GF-D8 (cell line): ENCODE data around the gene APH1B.
"Not testable (repeated sequence)": the region's sequence is repeated elsewhere in the genome, so short reads cannot be mapped to it uniquely, and the experiment has no call there.

Experiments used
- DNase-seq: peaks from one replicate; lab custom pipeline; 2025; lab: John Stamatoyannopoulos, UW

The APH1B gene

GRCh38 chr15:63296195-63296594 is 18.8 kb downstream of the APH1B start:
- DNase-seq, result no peak

DNA sequence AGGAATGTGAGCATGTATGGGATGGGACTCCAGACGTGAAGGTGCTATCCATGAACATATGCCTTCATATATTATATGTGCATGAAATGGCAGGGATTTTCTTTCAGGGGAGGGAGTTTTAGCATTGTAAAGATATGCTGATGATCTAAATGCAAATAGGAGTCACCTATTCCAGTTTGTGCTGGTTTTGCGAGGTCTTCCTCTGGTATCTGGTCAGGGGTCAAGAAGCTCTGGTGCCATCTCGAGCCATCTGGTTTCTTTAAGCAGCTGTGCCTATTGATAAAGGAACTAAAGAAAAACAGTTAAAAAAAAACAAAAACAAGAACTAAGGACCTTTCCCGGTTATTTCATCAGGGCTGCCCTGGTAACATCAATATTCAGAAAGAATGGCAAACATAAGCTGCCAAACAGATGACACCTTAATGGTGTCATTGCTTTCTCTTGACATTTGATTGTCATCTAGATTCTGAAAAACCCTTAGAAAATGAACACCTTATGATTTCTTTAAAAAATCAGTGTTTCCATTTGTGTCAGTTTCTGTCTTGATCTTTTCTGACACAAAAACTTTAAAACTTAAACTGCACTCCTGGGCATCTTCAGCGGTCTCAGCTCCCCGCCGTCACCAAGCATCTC is 22.7 kb downstream of the APH1B start:
- no peak for DNase-seq

- DNase-seq, result no peak
Measured at GRCh38 chr15:63301088-63301487, 23.7 kb downstream of the APH1B start.

DNA sequence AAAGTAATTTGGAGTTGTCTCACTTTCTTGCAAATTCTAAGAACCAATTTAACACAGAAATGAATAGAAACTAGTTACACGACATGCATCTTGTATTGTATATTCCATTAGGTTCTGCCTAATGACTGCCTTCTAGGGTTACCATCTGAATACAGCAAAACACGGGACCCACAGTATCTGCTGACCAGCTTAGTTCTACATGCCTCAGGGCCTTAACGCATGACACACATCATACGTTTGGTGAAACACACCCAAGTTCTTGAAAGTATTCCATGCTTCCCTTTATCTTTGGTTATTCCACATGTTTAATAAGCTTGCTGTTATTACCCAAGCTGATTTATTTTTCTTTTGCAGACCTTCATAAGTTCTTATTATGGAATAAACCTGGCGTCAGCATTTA is 27.9 kb downstream of the APH1B start:
- no peak for DNase-seq

- no peak for DNase-seq
Measured at GRCh38 chr15:63306492-63307073, 29.2 kb downstream of the APH1B start.

DNA sequence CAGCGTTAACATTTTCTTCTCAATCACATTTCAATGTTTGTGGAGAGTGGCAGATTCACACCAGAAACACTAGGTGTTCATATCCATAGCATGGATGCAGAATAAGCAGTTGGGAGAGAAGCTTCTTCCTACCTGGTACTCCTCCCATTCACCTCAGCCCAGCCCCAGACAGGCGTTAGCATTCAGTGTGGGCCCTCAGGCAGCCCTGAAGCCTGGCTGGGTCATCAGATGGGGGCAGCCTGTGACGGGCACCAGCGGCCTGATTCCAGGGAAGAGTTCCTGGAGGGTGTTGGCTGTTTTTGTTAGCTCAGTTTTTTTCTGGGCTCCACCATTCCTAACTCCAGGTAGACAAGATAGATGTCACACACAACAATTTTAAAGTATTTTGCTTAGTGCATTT is 31.1 kb downstream of the APH1B start:
- no peak for DNase-seq

- DNase-seq, result no peak
Measured at GRCh38 chr15:63308947-63309346, 31.5 kb downstream of the APH1B start.

GRCh38 chr15:63310646-63311045 is 33.2 kb downstream of the APH1B start:
- no peak for DNase-seq

- no peak for DNase-seq
Measured at GRCh38 chr15:63312286-63312685, 34.9 kb downstream of the APH1B start.

- no peak for DNase-seq
Measured at GRCh38 chr15:63313825-63314224, 36.4 kb downstream of the APH1B start.

DNA sequence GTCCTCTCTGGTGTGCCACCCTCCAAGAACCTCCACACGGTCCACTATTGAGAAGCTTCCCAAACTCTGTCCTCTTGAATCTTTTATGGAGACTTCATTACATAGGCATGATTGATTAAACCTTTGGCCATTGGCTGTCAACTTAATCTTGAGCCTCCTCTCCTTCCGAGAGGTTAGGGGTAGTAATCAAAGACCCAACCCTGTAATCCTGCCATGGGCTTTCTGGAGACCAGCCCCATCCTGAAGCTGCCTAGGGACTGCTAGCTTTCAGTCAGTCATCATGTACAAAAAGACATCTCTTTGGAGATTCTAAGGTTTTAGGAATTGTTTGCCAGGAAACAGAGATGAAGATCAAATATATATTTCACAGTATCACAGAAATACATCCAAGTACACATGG is 37.0 kb downstream of the APH1B start:
- no peak for DNase-seq

DNA sequence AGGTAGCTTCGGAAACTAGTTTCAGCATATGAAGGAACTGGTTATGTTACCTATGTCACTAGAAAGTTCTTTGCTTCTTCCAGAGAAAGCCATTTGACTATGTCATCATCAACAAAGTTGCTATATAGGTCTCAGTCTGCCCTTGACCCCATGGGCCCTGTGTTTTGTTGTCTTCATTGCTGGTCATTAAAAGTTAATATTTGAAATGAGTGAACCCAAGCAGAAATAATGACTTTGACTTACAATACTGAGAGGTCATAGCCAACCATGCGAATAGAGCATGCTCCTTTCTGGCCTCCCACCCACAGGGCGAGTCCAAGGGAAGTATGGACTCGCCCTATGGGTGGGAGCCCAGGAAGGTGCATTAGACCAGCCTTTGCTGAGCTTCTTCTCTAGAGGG is 40.9 kb downstream of the APH1B start:
- no peak for DNase-seq

DNA sequence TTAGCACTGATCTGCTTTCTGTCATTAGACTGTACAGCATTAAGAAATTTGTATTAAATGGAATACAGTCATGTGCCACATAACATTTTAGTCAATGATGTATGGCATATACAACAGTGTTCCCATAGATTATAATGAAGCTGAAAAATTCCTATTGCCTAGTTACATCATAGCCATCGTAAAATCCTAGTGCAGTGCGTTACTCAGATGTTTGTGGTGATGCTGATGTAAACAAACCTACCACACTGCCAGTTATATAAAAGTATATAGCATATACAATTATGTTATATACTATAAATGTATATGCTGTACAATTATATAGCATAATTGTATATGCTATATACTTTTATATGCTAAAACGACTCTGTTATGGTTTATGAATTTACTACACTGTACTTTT is 41.7 kb downstream of the APH1B start:
- no peak for DNase-seq

DNA sequence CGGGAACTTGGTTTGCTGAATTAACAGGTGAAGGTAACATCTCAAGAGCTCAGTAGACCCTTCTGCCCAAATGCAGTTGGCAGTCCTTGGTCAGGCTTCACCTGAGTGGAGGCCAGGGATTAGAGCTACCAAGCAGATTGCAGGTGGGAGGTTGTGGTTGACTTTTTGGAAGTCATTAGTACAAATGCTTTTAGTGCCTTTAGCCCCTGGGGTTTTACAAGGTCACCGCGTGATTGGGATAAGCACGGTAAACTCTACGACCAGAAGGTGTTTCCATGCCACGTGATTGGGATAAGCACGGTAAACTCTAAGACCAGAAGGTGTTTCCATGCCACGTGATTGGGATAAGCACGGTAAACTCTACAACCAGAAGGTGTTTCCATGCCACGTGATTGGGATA is 43.0 kb downstream of the APH1B start:
- DNase-seq, result not testable (repeated sequence)

GRCh38 chr15:63320981-63321380 is 43.6 kb downstream of the APH1B start:
- not testable (repeated sequence) for DNase-seq

- no peak for DNase-seq
Measured at GRCh38 chr15:63321462-63321861, 44.1 kb downstream of the APH1B start.

DNA sequence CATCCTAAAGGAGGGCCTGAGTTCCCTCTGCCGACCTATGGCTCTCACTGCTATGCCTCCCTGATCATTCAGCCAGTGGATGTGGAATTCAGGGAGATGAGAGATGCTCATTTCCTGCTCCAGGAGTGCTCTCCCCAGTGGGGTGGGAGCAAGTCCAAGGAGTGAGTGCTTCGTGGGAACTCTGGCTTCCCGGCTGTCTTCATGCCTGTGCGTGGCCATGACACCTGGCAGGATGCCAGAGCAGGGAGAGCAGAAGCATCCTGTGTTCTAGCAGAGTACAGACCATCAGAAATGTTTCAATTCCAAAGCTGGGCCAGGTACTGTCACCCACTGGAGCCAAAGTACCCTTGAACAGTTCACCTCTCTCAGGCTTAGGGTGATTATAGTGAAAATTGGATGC is 45.1 kb downstream of the APH1B start:
- DNase-seq, result no peak

DNA sequence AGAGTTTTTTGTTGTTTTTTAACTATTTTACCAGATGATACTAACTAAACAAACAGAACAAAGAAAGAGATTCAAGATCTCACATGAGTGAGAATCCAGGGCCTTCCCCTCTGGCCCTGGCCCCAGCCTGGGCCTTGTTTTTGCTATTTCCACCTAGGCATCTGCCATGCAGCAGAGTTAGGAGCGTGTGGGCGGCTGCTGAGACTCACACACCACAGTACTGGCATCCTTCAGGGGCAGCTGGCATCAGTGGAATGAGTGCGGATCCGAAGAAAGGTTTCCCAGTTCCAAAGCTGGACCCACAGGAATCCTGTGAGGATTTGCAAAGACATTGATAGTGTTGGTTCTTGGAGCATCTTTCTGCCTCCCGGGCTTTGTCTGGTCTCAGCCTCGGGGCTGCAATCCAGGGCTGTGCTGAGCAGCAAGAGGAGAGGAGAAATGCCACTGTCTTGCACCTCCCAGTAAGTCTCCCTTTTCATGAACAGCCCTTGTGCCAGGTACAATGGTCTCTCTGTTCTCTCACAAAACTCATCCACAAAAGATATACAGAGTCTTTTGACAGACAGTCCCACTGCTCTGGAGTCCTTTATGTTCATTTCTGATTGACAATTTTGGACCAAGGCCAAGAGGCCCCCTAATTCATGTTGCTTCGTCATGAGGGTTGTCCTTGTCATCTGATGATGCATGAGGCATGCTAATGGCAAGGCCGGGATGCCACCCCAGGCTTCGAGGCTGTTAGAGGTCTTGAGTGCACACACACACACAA is 46.6 kb downstream of the APH1B start:
- DNase-seq, result no peak

- no peak for DNase-seq
Measured at GRCh38 chr15:63324770-63325169, 47.4 kb downstream of the APH1B start.

- DNase-seq, result no peak
Measured at GRCh38 chr15:63327648-63328421, 50.4 kb downstream of the APH1B start.

- no peak for DNase-seq
Measured at GRCh38 chr15:63329567-63330350, 52.4 kb downstream of the APH1B start.

- DNase-seq, result no peak
Measured at GRCh38 chr15:63330926-63331325, 53.5 kb downstream of the APH1B start.
